HEK293 (cell line): ENCODE data around the gene RAB11A.

ENCODE experiments used
- MYNN ChIP-seq: fragments of 450-650 bp; formaldehyde crosslinking; IDR thresholded peaks from 2 replicates; pipeline ENCODE4 v1.5.1; 2016; ENCODE audit warnings: missing biosample characterization, missing genetic modification characterization, borderline replicate concordance
- MZF1 ChIP-seq: fragments of 450-650 bp; formaldehyde crosslinking; IDR thresholded peaks from 2 replicates; pipeline ENCODE4 v1.5.1; 2017; ENCODE audit warnings: missing biosample characterization, missing genetic modification characterization, borderline replicate concordance
- YY1 ChIP-seq: fragments of 450-650 bp; formaldehyde crosslinking; IDR thresholded peaks from 2 replicates; pipeline ENCODE4 v1.5.1; 2018; ENCODE audit warnings: missing biosample characterization, missing genetic modification characterization
- ZNF114 ChIP-seq: fragments of 450-650 bp; formaldehyde crosslinking; IDR thresholded peaks from 2 replicates; pipeline ENCODE4 v1.5.0; 2017; ENCODE audit warnings: missing biosample characterization, missing genetic modification characterization
- ZNF266 ChIP-seq: fragments of 450-650 bp; formaldehyde crosslinking; IDR thresholded peaks from 2 replicates; pipeline ENCODE4 v1.5.1; 2016; ENCODE audit warnings: missing biosample characterization, missing genetic modification characterization, low read depth
- ZNF274 ChIP-seq, 2 experiments: fragments of 200-500 bp in 1 of 2; fragments of 450-650 bp in 1 of 2; sonication (Bioruptor generic) in 1 of 2; formaldehyde crosslinking in 1 of 2; IDR thresholded peaks; 2 replicates each; pipeline versions ENCODE4 v1.5.1 to v1.6.1; 2014 to 2016; ENCODE audit warnings: borderline replicate concordance in 1 of 2, inconsistent platforms in 1 of 2, low read length in 1 of 2, missing biosample characterization in 1 of 2, missing genetic modification characterization in 1 of 2
- ZNF394 ChIP-seq: fragments of 450-650 bp; formaldehyde crosslinking; IDR thresholded peaks from 2 replicates; pipeline ENCODE4 v1.5.1; 2016; ENCODE audit warnings: missing biosample characterization, missing genetic modification characterization, mild to moderate bottlenecking, moderate library complexity, borderline replicate concordance
- ZNF510 ChIP-seq: fragments of 450-650 bp; formaldehyde crosslinking; IDR thresholded peaks from 2 replicates; pipeline ENCODE4 v1.5.1; 2018; ENCODE audit warnings: mild to moderate bottlenecking, missing genetic modification characterization, missing biosample characterization; ENCODE audit not compliant: insufficient replicate concordance
- ZNF701 ChIP-seq: fragments of 450-650 bp; formaldehyde crosslinking; IDR thresholded peaks from 2 replicates; pipeline ENCODE4 v1.5.1; 2016; ENCODE audit warnings: missing biosample characterization, missing genetic modification characterization
- ZNF76 ChIP-seq: fragments of 450-650 bp; formaldehyde crosslinking; IDR thresholded peaks from 2 replicates; pipeline ENCODE4; 2016; ENCODE audit warnings: low read depth, missing biosample characterization, missing genetic modification characterization, borderline replicate concordance
- TF ChIP-seq, protein P1 (sequence below): fragments of 450-650 bp; formaldehyde crosslinking; IDR thresholded peaks from 2 replicates; pipeline ENCODE4 v1.5.1; 2016; ENCODE audit warnings: missing biosample characterization, missing genetic modification characterization
- TF ChIP-seq, protein P2 (sequence below): fragments of 450-650 bp; formaldehyde crosslinking; optimal IDR thresholded peaks from 2 replicates; pipeline ENCODE3; 2016; ENCODE audit warnings: missing biosample characterization, mild to moderate bottlenecking, missing genetic modification characterization
- TF ChIP-seq, protein P3 (sequence below): fragments of 450-650 bp; formaldehyde crosslinking; IDR thresholded peaks from 2 replicates; pipeline ENCODE4 v1.5.1; 2016; ENCODE audit warnings: missing biosample characterization, missing genetic modification characterization, low read depth
- TF ChIP-seq, protein P4 (sequence below): fragments of 450-650 bp; formaldehyde crosslinking; IDR thresholded peaks from 2 replicates; pipeline ENCODE4 v1.5.1; 2016; ENCODE audit warnings: missing biosample characterization, missing genetic modification characterization, borderline replicate concordance

DNA sequence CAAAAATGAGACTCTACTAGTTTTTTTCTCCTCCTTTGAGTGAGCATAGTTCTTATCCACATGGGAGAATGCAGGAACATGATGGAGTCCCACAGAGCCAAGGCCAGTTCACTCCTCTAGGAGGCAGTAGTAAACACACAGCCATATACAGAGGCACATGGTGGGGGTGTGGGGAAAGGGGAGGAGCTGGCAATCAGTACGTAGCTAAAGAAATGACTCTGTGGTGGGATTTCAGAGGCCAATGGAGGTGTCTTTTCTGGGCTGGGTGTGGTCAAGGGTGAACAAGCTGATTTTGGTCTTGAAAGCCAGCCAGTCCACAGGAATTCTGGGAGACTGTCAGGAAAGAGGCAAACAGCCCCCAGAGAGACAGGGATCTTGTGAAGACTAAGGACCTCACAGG lies 6.6 kb upstream of the RAB11A start:
- TF ChIP-seq, protein P1, sequence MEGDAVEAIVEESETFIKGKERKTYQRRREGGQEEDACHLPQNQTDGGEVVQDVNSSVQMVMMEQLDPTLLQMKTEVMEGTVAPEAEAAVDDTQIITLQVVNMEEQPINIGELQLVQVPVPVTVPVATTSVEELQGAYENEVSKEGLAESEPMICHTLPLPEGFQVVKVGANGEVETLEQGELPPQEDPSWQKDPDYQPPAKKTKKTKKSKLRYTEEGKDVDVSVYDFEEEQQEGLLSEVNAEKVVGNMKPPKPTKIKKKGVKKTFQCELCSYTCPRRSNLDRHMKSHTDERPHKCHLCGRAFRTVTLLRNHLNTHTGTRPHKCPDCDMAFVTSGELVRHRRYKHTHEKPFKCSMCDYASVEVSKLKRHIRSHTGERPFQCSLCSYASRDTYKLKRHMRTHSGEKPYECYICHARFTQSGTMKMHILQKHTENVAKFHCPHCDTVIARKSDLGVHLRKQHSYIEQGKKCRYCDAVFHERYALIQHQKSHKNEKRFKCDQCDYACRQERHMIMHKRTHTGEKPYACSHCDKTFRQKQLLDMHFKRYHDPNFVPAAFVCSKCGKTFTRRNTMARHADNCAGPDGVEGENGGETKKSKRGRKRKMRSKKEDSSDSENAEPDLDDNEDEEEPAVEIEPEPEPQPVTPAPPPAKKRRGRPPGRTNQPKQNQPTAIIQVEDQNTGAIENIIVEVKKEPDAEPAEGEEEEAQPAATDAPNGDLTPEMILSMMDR: no peak; the same call in 1 of the 2 replicates
- TF ChIP-seq ZNF274 (IDR thresholded peaks at IDR 0.05; ENCODE audit: low read length) (no peak), ZNF274 (tag by site-specific recombination; IDR thresholded peaks at IDR 0.05; ENCODE audit: borderline replicate concordance) (no peak), YY1 (tag by site-specific recombination) (no peak), ZNF76 (tag by site-specific recombination) (peak; percentile 54; the same call in 1 of the 2 replicates), MYNN (tag by site-specific recombination) (no peak), ZNF510 (tag by site-specific recombination) (no peak), ZNF394 (tag by site-specific recombination) (no peak), ZNF266 (tag by site-specific recombination) (no peak), ZNF701 (no peak), MZF1 (tag by site-specific recombination) (peak; percentile 29; the same call in 1 of the 2 replicates), ZNF114 (tag by site-specific recombination) (no peak)
- TF ChIP-seq, protein P2, sequence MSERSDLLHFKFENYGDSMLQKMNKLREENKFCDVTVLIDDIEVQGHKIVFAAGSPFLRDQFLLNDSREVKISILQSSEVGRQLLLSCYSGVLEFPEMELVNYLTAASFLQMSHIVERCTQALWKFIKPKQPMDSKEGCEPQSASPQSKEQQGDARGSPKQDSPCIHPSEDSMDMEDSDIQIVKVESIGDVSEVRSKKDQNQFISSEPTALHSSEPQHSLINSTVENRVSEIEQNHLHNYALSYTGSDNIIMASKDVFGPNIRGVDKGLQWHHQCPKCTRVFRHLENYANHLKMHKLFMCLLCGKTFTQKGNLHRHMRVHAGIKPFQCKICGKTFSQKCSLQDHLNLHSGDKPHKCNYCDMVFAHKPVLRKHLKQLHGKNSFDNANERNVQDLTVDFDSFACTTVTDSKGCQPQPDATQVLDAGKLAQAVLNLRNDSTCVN (tag by site-specific recombination): no peak
- TF ChIP-seq, protein P3, sequence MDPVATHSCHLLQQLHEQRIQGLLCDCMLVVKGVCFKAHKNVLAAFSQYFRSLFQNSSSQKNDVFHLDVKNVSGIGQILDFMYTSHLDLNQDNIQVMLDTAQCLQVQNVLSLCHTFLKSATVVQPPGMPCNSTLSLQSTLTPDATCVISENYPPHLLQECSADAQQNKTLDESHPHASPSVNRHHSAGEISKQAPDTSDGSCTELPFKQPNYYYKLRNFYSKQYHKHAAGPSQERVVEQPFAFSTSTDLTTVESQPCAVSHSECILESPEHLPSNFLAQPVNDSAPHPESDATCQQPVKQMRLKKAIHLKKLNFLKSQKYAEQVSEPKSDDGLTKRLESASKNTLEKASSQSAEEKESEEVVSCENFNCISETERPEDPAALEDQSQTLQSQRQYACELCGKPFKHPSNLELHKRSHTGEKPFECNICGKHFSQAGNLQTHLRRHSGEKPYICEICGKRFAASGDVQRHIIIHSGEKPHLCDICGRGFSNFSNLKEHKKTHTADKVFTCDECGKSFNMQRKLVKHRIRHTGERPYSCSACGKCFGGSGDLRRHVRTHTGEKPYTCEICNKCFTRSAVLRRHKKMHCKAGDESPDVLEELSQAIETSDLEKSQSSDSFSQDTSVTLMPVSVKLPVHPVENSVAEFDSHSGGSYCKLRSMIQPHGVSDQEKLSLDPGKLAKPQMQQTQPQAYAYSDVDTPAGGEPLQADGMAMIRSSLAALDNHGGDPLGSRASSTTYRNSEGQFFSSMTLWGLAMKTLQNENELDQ (tag by site-specific recombination): no peak
- TF ChIP-seq, protein P4, sequence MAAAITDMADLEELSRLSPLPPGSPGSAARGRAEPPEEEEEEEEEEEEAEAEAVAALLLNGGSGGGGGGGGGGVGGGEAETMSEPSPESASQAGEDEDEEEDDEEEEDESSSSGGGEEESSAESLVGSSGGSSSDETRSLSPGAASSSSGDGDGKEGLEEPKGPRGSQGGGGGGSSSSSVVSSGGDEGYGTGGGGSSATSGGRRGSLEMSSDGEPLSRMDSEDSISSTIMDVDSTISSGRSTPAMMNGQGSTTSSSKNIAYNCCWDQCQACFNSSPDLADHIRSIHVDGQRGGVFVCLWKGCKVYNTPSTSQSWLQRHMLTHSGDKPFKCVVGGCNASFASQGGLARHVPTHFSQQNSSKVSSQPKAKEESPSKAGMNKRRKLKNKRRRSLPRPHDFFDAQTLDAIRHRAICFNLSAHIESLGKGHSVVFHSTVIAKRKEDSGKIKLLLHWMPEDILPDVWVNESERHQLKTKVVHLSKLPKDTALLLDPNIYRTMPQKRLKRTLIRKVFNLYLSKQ: no peak
